GM20431 (cell line): ENCODE results near the gene NCR2.

Experiments used
- in situ Hi-C: fragments of 300-500 bp; cut with MseI, MboI; formaldehyde crosslinking; loops from one replicate; pipeline ENCODE4 v1.15.0; 2020; ENCODE audit warnings: low sequenced_read_pairs; ENCODE audit not compliant: unreplicated experiment

NCR2 gene

DNA sequence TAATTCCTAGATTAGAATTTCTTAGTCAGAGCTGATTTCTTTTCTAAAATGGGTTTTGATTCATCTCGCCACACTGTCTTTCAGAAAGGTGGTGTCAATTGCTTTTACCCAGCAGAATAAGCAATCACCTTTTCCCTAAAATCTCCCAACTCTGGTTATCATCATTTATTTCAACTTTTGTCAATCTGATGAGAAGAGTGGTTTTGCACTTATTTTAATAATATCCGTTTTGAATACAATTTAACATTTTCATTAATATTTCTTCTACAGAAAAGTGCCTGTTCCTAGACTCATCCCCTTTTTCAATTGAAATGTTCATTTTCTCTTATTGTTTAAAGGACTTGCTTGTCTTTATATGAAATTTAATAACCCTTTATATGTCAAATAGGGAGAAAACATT, 8.2 kb upstream of the NCR2 start:
- in situ Hi-C loops, result no loop called here

DNA sequence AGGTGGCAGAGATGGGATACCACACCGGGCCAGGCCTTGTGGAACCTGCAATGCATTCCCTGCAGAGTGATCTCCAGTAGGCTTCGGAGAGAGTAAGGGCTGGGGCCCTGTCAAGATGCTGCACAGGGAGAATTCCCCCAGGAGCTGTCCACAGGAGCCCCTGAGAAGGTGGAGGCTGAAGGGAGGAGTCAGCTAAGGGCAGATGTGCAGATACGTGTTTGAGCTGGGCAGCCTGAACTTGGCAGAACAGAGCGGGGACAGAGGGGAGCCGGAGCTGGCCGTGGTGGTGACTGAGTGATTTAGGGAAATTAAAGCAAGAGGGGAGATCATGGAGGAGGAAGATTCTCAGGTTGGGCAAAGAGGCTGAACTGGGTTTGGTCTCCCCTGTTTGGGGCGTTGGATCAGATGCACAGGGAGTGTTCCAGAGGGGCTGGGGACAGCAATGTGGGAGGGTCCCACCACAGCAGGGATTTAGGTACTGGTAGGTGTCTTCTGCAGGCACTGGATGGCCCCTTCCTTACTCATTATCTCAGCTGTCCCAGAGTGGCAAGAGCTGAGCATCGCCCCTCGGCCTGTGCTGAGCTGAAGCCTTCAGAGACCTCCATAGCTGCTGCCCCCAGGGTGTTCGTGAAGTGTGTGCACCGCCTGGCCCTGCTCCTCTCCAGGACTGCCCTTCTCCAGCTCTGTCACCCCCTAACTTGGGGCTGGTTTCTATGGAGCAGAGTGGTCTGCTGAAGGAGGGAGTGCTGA, 3.8 kb upstream of the NCR2 start:
- in situ Hi-C loops, result no loop called here

DNA sequence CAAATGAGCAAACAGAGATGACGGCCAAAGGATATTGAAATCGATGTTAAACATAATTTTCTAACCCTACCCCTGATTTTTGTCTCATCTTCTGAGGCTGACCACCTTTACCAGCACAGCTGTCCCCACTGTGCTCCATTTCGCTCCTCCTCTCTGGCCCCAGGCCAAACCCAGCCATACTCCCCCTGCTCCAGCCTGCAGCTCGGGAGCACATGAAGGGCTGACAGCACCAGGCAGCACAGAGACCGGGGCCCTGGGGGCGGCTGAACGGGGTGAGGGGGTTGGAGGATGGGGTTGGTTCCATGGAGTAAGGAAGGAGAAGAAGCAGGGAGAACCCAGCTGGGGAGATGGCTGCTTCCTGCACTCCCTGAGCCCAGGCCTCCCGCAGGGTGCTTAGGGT, 3.2 kb upstream of the NCR2 start:
- in situ Hi-C loops, result no loop called here

DNA sequence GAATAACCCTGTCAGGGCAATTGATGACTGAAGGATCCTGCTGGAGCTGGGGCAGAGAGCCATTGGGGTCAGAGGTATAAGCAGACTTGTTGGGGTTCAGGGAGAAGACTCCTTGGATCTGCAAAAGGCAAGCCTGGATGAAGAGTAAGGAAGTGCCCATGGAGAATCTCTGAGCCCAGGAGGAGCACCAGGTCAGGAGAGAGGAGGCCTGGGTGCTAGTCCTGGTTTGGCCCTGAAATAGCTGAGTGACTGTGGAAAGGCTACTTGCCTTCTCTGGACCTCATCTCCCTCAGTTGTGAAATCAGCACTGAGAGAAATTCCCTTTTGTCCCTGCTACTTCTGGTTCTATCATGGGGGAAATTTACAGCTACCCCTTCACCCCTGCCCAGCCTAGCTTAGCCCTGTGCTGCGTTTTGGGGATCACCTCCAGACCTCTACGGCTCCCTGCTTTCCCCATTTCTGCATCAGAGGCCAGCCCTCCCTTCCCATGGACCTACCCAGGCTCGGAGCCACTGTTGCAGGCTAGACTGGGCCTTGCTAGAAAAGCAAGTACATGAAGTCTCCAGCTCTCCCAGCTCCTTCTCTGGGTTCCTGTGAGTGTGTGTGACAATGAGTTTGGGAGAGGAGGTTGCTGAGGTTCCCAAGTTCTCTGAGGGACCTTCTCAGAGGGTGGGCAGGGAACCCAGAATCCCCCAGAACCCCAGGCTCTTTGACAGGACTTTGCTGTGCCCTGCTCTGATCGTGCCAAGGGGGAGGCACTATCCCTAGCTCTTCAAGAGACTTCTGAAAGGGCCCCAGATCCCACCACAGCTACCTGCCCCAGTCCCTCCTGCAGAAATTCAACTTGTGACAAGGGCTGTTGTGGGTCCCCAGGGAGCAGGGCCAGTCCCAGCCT, 2.3 kb upstream of the NCR2 start:
- in situ Hi-C loops, result no loop called here

DNA sequence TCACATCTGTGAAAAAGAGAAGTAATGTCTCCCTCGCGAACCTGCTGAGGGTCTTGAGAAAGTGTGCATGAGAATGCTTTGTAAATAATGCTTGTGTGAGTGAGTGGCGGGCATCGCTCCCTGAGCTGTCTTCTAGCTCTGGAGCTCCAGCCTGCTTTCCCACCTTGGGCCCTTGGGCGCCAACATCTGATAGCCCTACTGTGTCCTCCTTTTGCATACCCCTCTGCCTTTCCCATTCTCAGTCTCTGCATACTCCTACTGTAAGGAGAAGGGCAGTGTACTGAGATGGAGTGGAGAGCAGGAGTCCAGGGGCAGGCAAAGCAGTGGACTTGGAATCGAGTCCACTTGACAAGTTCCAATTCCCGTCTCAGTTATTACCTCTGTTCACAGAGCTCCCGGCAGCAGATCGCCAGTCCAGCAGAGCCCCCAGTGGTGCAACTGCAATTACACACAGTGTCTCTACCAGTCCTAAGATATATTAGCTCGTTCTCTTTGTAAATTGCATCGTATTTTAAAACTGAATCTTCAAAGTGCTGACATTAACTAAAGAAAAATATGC, 847 bp upstream of the NCR2 start:
- in situ Hi-C loops, result no loop called here

DNA sequence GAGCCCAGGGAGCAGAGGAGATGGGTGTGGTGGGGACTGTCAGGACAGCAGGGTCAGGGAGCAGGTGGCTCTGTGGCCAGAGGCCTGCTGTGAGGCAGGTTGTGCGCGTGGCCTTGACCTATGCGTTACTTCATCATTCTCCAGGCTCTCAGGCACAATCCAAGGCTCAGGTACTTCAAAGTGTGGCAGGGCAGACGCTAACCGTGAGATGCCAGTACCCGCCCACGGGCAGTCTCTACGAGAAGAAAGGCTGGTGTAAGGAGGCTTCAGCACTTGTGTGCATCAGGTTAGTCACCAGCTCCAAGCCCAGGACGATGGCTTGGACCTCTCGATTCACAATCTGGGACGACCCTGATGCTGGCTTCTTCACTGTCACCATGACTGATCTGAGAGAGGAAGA, 535 bp downstream of the NCR2 start:
- in situ Hi-C loops, result no loop called here

DNA sequence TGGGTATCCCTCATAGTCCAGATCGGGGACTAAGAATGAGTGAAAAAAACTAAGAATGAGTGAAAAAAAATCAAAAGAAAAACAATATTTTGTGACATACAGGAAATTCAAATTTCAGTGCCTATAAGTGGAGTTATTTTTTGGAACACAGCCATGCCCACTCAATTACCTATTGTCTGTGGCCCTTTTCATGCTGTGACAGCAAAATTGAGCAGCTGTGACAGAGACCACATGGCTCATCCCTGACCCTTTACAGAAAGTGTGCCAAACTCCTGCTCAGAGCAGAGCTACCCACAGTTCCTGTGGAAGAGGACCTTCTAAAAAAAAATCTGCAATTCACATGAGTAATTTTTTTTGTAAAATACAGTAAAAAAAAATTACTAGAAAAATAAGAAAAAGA, 1.4 kb downstream of the NCR2 start:
- in situ Hi-C loops, result no loop called here

DNA sequence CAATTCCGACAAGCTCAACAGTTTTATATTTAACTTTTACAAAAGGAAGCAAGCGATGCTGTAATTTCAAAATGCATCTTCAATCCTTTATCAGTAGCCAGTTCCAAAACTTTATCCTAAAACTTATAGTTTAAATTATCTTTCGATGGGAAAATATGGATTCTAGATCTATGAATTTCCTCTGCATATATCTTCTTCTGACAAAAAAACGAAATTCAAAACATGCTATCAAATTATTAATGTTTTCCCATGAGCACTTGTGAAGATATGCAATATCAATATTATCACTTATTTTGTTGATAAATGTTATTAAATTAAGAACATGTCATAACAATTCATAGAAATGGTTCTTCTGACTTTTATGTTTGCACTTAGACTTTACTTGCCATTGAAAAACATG, 2.3 kb downstream of the NCR2 start:
- in situ Hi-C loops, result no loop called here

DNA sequence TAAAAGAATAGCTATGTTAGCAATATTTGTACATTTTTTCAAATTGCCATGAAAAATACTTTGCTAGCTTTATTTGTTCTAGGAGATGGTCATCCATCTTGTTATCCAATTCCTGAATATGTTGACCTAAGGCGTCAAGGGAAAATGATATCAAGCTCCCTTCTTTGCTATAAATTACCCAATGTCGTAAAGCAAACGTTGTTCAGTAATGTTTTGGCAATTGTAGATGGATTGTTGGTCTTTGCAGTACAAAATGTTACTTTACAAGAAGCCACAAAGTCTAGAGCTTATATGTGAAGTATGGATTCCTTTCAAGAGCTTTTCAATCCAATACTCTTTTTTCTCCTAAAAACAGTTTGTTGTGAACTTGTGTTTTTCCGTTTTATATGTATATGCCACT, 3.3 kb downstream of the NCR2 start:
- in situ Hi-C loops, result no loop called here

DNA sequence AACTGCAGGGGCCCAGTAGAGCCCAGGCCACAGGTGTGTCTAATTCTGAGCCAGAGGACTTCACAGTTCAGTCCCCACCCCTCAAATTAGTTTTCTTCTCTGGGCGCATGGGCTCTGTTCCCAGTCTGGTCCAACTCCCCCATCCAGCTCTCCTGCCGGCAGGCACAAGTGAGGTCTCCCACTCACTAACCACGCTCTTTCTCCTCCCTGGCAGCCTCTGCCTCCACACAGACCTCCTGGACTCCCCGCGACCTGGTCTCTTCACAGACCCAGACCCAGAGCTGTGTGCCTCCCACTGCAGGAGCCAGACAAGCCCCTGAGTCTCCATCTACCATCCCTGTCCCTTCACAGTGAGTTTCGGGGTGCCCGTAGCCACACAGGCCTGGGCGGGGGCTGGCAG, 6.2 kb downstream of the NCR2 start:
- in situ Hi-C loops, result no loop called here

DNA sequence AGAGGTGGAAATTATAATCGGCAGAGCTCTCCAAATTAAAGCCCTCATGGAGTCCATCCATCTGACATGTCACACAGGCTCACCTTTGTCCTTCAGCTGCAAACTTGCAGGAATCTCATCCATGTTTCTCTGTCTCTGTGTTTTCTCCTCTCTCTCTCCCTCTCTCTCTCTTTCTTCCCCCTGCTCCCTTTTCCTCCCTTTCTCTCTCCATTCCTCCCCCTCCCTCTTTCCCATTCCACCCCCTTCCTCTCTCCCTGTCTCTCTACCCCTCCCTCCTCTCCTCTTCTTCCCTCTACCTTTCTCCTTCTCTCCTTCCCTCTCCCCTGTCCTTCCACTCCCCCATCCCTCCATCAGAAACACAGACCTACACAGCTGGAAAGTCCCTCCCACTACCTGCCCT, 6.8 kb downstream of the NCR2 start:
- in situ Hi-C loops, result no loop called here

DNA sequence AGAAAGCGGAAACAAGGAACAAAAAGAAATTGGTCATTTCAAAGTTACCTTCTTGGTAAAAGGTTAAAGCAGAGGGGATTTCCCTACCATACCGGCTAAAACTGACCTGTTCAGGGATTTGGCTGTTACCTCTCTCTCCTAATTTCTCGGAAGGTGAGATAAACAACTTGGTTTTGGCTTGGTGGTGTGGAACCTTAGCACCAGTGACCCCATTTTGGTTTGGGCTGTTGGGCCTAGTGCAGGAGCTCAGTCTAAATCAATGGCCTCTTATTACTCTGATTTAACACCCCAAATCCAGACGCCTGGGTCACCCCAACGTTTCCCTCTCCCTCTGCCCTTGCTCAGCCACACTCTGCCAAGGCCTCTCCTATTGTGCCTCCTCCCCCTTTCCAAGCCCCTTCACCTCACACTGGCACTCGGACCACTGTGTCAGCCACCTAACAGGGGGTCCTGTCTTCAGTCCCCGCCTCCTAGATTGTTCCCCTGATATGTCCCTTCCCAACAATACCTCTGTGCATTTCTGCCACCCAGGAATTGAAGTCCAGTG, 8.3 kb downstream of the NCR2 start:
- in situ Hi-C loops, result no loop called here

DNA sequence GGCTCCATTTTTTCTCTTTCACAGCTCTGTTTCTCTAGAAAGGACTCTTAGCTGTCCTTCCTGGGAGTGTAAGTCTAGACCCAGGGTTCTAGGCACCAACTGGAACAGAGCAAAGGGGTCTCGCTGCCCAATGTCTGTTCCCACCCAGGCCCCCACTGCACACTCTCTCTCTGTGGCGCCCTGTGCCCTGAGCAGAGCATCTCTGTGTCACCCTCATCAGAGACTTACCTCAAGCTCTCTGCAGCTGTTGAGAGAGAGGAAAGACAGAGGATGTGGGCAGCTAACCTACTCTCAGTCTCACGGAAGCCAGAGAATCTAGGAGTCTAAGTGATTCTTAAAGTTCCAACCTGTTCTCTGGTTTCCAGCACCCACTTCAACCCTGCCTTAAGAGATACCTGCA, 9.5 kb downstream of the NCR2 start:
- in situ Hi-C loops, result no loop called here

DNA sequence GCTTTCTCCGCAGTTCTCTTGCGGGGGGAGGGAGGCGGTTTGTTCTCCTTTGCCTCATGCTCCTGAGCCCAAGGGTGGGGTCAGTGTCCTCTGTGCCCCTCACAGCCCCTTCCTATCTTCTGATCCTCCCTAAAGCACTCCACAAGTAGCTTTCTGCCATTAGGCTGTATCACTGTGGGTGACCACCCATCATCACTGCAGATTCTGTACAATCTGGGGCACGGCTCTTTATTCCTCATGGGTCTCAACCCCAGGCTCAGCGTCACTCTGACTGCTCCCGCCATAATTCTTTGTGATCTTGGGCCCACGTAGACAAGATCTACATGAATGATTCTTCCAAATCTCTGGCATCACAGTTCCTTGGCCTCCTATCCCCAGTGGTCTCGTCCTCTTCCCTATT, 10.5 kb downstream of the NCR2 start:
- in situ Hi-C loops, result no loop called here

DNA sequence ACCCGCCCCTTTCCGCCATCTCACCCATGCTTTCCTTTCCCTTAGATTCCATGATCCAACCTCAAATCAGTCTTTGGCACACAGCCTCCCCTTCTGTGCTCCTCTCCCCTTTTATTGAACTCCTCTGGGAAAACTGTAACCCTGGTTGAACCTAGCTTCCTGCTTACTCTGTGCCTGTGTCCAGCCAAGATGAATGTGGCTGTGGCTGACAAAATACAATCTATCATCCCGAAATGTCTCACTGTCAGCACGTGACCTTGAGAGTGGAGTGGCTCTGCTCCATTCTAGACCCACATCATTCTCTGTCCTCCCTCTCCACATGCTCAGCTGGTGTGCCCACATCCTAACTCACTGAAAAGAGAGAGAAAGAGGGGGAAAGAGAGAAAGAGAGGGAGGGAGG, 11.0 kb downstream of the NCR2 start:
- in situ Hi-C loops, result no loop called here

DNA sequence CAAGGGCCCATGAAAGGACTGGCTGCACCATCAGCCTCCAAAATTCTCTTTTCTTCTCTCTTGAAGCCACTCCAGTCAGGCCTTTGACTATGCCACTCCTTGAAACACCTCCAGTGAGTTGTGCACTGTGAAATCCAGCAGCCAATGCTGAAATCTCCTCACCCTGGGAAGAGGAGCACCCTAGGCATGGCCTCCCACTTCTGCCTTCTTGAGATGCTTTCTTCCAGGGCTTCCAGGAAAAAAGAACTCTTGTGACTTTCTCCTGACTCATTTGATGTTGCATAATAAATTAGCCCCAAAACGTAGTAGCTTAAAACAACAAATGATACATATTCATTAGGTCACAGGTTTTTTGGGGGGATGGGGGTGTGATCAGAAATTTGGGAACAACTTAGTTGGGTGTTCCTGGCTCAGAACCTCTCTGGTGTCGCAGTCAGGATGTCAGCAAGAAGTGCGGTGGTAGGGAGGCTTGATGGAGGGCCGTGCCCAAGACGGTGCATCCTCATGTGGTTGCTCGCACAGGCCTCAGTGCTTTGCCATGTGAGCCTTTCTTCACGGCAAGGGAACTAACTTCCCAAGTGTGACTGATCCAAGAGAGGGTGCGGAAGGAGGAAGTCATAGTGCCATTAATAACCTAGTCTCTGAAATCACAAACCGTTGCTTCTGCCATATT, 12.1 kb downstream of the NCR2 start:
- in situ Hi-C loops, result no loop called here

DNA sequence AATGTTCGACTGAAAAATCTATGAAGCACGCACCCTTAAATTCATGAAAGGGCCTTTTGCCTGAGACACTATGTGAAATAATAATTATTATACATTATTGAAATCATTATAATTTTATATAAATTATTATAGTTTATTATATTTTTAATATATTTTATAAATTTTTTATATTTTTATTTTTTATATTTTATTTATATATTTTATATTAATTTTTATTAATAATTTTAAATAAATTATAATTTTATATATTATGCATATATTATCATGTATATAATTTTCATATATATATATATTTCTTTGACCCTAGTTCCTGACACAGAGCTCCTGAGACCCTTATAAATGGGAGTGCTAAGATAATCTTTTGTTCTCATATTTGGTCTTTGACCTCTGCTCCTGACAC, 13.5 kb downstream of the NCR2 start:
- in situ Hi-C loops, result no loop called here

DNA sequence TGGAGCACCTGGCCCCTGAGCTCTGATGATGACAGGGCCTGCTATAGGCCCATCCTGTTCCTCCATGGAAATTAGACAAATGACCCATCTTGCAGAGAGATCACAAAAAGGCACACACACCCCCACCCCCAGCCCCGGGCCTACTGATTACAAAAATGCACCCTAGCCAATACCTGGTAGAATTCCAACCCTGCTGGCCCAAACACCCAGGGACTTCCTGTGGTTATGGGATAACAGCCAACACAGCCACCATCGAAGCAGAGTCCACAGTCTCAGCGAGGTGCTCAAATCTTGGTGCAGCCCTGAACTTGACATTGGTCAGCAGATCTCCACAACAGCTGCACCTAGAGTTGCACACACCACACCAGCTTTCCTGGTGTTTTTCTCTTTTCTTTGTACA, 17.0 kb downstream of the NCR2 start:
- in situ Hi-C loops, result no loop called here

DNA sequence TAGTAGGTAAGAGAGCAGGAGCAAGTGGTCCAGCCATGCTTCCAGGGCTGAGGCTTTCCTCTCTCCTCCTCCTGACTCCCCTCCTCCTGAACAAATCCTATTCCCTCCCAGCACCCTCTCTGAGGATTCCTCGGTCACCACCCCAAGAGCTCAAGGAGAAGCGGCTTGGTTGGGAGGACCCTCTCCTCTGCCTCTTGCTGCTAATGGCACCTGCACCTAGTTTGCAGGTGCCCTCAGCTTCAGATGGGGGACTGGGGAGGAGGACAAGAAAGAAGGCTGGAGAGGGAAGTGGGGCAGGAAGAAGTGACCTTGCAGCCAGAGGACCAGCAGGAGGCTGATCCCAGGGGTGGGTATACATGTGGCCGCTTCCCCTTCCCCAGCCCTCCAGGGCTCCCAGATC, 17.5 kb downstream of the NCR2 start:
- in situ Hi-C loops, result no loop called here

DNA sequence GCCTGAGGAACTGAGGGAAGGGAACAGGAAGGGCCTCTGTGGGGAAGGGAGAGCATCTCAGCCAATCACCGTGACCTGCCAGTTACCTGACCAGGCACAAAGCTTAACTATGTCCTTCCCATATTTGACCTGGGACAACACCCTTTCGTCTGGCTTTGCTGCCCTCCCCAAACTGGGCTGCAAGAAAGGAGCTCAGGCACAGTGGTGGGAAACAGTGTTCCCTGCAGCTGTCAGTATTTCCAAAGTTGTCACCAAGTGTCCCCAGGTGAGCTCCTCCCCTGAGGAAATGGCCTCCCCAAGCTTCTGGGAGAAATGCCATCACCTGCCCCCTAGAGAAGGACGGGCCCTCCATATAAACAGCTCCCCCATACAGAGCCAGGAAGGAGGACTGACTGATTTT, 17.9 kb downstream of the NCR2 start:
- in situ Hi-C loops, result no loop called here

DNA sequence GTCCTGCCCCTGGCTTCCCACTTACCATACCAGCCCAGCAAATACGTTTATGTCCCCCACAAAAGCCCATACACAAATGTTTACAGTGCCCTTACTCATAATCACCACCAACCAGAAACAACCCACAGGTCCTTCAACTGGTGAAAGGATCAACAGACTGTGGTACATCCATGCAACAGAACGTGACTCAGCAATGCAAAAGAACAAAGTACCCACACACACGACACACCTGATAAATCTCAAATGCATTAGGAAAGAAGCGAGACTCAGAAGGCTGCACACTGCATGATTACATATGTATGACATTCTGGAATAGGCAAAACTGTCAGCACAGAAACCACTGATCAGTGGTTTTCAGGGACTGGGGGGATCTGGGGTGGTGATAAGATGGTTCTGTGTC, 20.5 kb downstream of the NCR2 start:
- in situ Hi-C loops, result no loop called here
